AG04449 (cell line): ENCODE measurements around the gene COMMD10.

Experiments
- CTCF ChIA-PET: fragments of 350-600 bp; formaldehyde crosslinking; extraction: SDS; loops from one replicate; lab custom pipeline; 2021; ENCODE audit warnings: antibody characterized with exemption; lab: Yijun Ruan, JAX
- POLR2A ChIA-PET: fragments of 400-600, 350-600 bp; formaldehyde crosslinking; extraction: SDS; loops from one replicate; lab custom pipeline; 2020; ENCODE audit warnings: antibody characterized with exemption, inconsistent platforms; lab: Yijun Ruan, JAX
- DNase-seq: peaks from one replicate; pipeline ENCODE4 v3.0.0-alpha.2; 2010; ENCODE audit warnings: low read depth, low spot score
- H3K4me3 ChIP-seq: 2 replicates; pipeline ENCODE4 v1.5.1; 2011; ENCODE audit warnings: low read depth, mild to moderate bottlenecking, control low read depth, low read length
- CTCF ChIP-seq: IDR thresholded peaks from one replicate; pipeline ENCODE4 v1.5.1; 2011; ENCODE audit warnings: mild to moderate bottlenecking, moderate library complexity, low read length, control low read depth, inconsistent platforms; ENCODE audit not compliant: insufficient read depth; ENCODE audit errors: missing control alignments

The COMMD10 gene

GRCh38 chr5:116130471-116130870 is 45.6 kb downstream of the COMMD10 start:
- ChIA-PET CTCF (no interaction called here), POLR2A (no interaction called here)
- TF ChIP-seq CTCF = no peak
- peak; percentile 5 for DNase-seq
- no peak overlapping the region for H3K4me3 ChIP-seq

DNA sequence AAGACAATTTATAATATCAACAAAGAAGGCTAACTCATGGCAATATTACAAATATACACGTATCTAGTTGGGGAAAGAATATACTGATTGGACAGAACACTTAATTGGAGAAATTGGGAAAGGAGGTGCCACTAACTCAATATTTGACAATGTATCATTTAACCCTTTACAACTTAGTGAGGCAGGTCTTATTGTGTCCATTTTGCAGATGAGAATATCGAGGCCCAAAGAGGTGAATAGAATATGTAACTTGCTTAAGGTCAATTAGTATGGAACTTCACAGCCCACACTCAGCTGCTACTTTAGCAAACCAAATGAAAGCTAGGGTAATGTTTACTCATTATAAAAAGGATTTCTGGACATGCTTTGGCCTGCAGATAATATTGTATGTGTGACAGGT is 46.2 kb downstream of the COMMD10 start:
- no peak overlapping the region for H3K4me3 ChIP-seq
- ChIA-PET POLR2A (no interaction called here), CTCF (no interaction called here)
- no peak for TF ChIP-seq CTCF
- DNase-seq = no peak

GRCh38 chr5:116133281-116133680 is 48.5 kb downstream of the COMMD10 start:
- H3K4me3 ChIP-seq = no peak overlapping the region
- POLR2A ChIA-PET = no interaction called here
- no peak for TF ChIP-seq CTCF
- no peak for DNase-seq
- CTCF ChIA-PET = no interaction called here

DNA sequence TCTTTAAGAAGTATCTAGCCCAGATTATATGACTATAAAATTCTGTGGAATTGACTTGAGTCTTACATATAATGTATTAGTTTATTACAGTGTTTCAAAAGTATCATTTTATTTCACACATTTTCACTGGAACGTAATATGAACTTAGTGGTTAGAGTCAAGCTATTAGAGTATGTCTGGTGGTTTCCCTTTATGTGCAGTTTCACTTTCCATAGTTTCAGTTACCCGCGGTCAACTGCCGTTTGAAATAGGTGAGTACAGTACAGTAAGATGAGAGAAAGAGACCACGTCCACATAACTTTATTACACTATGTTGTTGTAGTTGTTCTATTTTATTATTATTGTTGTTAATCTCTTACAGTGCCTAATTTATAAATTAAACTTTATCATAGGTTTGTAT is 50.5 kb downstream of the COMMD10 start:
- TF ChIP-seq CTCF = no peak
- POLR2A ChIA-PET = no interaction called here
- CTCF ChIA-PET = no interaction called here
- no peak overlapping the region for H3K4me3 ChIP-seq
- DNase-seq = no peak

DNA sequence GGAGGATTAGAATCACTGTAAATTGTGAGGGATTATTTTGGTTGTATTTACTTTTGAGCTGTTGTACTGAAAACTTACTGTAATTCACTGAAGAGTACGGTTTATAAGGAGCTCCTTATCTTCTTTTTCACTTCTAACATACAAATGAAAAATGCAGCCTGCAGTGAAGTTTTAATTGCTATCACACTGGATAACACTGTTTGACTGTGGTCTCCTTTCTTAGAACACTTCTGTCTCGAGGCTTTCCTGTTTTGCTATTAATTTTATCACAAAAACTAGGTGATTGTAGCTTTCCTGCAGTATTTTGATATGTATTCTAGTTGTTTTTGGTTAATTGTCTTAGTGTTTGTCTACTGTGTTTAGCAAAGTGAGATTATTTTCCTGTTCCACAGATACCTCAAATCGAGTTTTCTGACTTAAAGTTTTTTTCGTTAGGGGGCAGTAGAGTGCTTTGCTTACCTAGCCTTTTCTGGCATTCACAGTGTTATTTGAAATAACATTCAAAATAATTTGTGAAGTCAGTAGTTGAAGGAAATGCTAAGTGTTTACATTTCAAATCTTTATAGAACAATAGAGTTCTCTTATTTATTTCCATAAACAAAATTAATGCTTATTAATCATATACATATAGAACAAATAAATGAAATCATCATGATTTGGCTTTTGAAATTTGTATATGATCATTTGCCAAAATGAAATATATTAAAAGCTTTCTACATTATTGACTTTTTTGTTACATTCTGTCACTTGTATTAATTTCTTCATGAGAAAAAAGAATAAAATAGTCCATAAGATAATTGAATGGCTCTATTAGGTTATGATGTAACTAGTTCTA is 52.9 kb downstream of the COMMD10 start:
- no peak overlapping the region for H3K4me3 ChIP-seq
- peak; percentile 21 for DNase-seq
- POLR2A ChIA-PET = no interaction called here
- CTCF ChIA-PET = interaction anchor here (0.7 to 2.6 kb wide), 15 partner anchors 9 to 902 kb away, joined by 3 to 9 read pairs (median 4); no protein-coding TSS in a partner anchor
- TF ChIP-seq CTCF = peak; percentile 43

DNA sequence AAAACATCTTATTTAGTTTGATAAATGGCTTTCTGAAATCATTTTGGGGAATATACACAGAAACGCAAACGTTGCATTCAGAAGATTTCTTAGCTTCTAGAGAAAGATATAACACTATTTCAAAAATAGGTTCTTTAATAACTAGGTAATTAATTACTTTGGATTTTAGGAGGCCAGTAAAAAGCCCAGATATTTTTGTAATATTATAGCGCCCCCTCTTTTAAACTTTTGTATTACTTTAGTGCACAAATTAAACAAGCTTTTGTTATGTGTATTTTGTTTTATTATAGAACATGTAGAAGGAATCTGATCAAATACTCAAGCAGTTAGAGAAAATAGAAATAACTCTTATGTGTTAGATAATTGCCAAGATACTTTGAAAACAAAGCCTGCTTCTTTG is 57.7 kb downstream of the COMMD10 start:
- H3K4me3 ChIP-seq = no peak overlapping the region
- TF ChIP-seq CTCF = no peak
- DNase-seq = no peak
- ChIA-PET CTCF (interaction anchor here (1.6 kb wide), 1 partner anchor 74 kb away, joined by 3 read pairs; no protein-coding TSS in a partner anchor), POLR2A (no interaction called here)
